A673 (cell line): ENCODE measurements around the gene STX8. TPM values are rescaled to one million over a fixed set of nuclear protein-coding genes. Genes with fewer than 3 reads are reported as not detected.

Experiments used
- BruUV-seq: library from RNA; stranded (reverse); fragments of 400-500 nt; replicated peaks from 2 replicates; lab custom pipeline; 2021; lab: Mats Ljungman, UMichigan
- CTCF ChIA-PET: fragments of 300-600 bp; sonication (Branson Sonifier 250); formaldehyde crosslinking; loops from one replicate; lab custom pipeline; 2022; ENCODE audit warnings: antibody characterized with exemption; lab: Charles Lee
- POLR2A ChIA-PET: fragments of 300-600 bp; sonication (Branson Sonifier 250); formaldehyde crosslinking; loops from one replicate; lab custom pipeline; 2022; ENCODE audit warnings: antibody characterized with exemption; ENCODE audit not compliant: low non-redundant PET; lab: Charles Lee
- DNase-seq: peaks from one replicate; pipeline ENCODE4 v3.0.0-alpha.2; 2015; ENCODE audit warnings: low spot score
- H3K27ac ChIP-seq: fragments of 200-600 bp; sonication (generic); 2 replicates; pipeline ENCODE4 v1.5.1; 2016; ENCODE audit warnings: mixed run types, low read depth, mild to moderate bottlenecking, mixed read lengths, antibody characterized with exemption, low read length; ENCODE audit not compliant: poor library complexity, severe bottlenecking
- H3K27me3 ChIP-seq: fragments of 200-600 bp; sonication (generic); replicated peaks from 2 replicates; pipeline ENCODE4 v1.6.1; 2017; ENCODE audit warnings: mixed run types, low read depth, mild to moderate bottlenecking, mixed read lengths, antibody characterized with exemption, low read length; ENCODE audit not compliant: insufficient read depth, poor library complexity
- H3K36me3 ChIP-seq: fragments of 200-600 bp; sonication (generic); 2 replicates; pipeline ENCODE4 v1.6.1; 2016; ENCODE audit warnings: mixed run types, mild to moderate bottlenecking, mixed read lengths, antibody characterized with exemption, low read length; ENCODE audit not compliant: insufficient read depth, poor library complexity, severe bottlenecking
- H3K4me1 ChIP-seq: fragments of 200-600 bp; sonication (generic); 2 replicates; pipeline ENCODE4 v1.6.1; 2017; ENCODE audit warnings: mixed run types, mild to moderate bottlenecking, mixed read lengths, antibody characterized with exemption, low read length; ENCODE audit not compliant: insufficient read depth, poor library complexity, severe bottlenecking
- H3K4me3 ChIP-seq: fragments of 200-600 bp; sonication (generic); 2 replicates; pipeline ENCODE4 v1.5.1; 2016; ENCODE audit warnings: low read depth, mixed run types, mild to moderate bottlenecking, mixed read lengths, low read length; ENCODE audit not compliant: poor library complexity, severe bottlenecking
- H3K9me3 ChIP-seq: fragments of 200-600 bp; sonication (generic); 2 replicates; pipeline ENCODE4 v1.6.1; 2016; ENCODE audit warnings: mixed run types, low read depth, mild to moderate bottlenecking, mixed read lengths, antibody characterized with exemption, low read length; ENCODE audit not compliant: poor library complexity, severe bottlenecking
- CTCF ChIP-seq: fragments of 300-800, 200-600 bp; sonication (generic); conservative IDR thresholded peaks from 2 replicates; pipeline ENCODE4 v1.5.1; 2017; ENCODE audit warnings: low read depth, mild to moderate bottlenecking, antibody characterized with exemption, low read length, moderate library complexity, mixed read lengths
- EZH2 ChIP-seq: fragments of 200-600 bp; sonication (generic); IDR thresholded peaks from 2 replicates; pipeline ENCODE4 v1.6.1; 2017; ENCODE audit warnings: borderline replicate concordance, low read depth, mild to moderate bottlenecking, mixed read lengths, antibody characterized with exemption, low read length; ENCODE audit not compliant: poor library complexity, severe bottlenecking
- intact Hi-C: fragments of 100-400 bp; cut with micrococcal nuclease; formaldehyde crosslinking; loops from one replicate; pipeline ENCODE4 v1.10.0; 2022; ENCODE audit not compliant: unreplicated experiment
- total RNA-seq: library from RNA; stranded (reverse); gene quantifications from 2 replicates; pipeline ENCODE4 v1.2.3, GENCODE V29; 2021

Gene STX8
- total RNA-seq, 1 experiment from 2014 or later, result 51.4 TPM

- H3K9me3 ChIP-seq, result no peaks in the 10 kb centered on the region
- no peak overlapping the region for H3K4me3 ChIP-seq
- POLR2A ChIA-PET, result no interaction called here
- no peak for DNase-seq
- H3K4me1 ChIP-seq, result peaks cover 6% of the 10 kb centered on the region
- H3K36me3 ChIP-seq, result no peaks in the 10 kb centered on the region
- no peak overlapping the region for H3K27ac ChIP-seq
- BruUV-seq, result no TSS peak
- CTCF ChIA-PET, result no interaction called here
- intact Hi-C loops, result no loop called here
- H3K27me3 ChIP-seq, result no peaks in the 10 kb centered on the region
- no peak for TF ChIP-seq EZH2
- no peak for TF ChIP-seq CTCF
These were observed 164.9 kb downstream of the STX8 start for GRCh38 chr17:9410737-9411136.

- DNase-seq, result no peak
- no peaks in the 10 kb centered on the region for H3K9me3 ChIP-seq
- ChIA-PET POLR2A (no interaction called here), CTCF (no interaction called here)
- H3K27ac ChIP-seq, result no peak overlapping the region
- H3K36me3 ChIP-seq, result no peaks in the 10 kb centered on the region
- H3K4me3 ChIP-seq, result no peak overlapping the region
- no peaks in the 10 kb centered on the region for H3K27me3 ChIP-seq
- TF ChIP-seq CTCF, result no peak
- intact Hi-C loops, result no loop called here
- BruUV-seq, result no TSS peak
- H3K4me1 ChIP-seq, result peaks cover 6% of the 10 kb centered on the region
These were observed 165.3 kb downstream of the STX8 start for GRCh38 chr17:9410301-9410700.

GRCh38 chr17:9409878-9410277 lies 165.7 kb downstream of the STX8 start:
- intact Hi-C loops, result loop anchor here (10.0 kb wide), 1 partner anchor 415 kb away; no protein-coding TSS in a partner anchor
- Histone ChIP-seq H3K27me3 (no peaks in the 10 kb centered on the region), H3K9me3 (no peaks in the 10 kb centered on the region), H3K36me3 (no peaks in the 10 kb centered on the region), H3K4me1 (peaks cover 6% of the 10 kb centered on the region), H3K27ac (no peak overlapping the region), H3K4me3 (no peak overlapping the region)
- TF ChIP-seq EZH2 (no peak), CTCF (no peak)
- BruUV-seq, result no TSS peak
- DNase-seq, result no peak
- ChIA-PET POLR2A (no interaction called here), CTCF (no interaction called here)
